ENCODE measurements around the gene RFX3.

Gene RFX3

GRCh38 chr9:3506164-3506563 is 19.6 kb downstream of the RFX3 start:
- no peak for TF ChIP-seq GATA2 (IDR thresholded peaks at IDR 0.05; ENCODE audit: low read depth, low read length)
- no peak for TF ChIP-seq GATA3 (IDR thresholded peaks at IDR 0.05; ENCODE audit: low read depth, low read length)

GRCh38 chr9:3502560-3503398 is 23.0 kb downstream of the RFX3 start:
- no peak for TF ChIP-seq GATA3 (IDR thresholded peaks at IDR 0.05; ENCODE audit: low read depth, low read length)
- no peak for TF ChIP-seq GATA2 (IDR thresholded peaks at IDR 0.05; ENCODE audit: low read depth, low read length)

DNA sequence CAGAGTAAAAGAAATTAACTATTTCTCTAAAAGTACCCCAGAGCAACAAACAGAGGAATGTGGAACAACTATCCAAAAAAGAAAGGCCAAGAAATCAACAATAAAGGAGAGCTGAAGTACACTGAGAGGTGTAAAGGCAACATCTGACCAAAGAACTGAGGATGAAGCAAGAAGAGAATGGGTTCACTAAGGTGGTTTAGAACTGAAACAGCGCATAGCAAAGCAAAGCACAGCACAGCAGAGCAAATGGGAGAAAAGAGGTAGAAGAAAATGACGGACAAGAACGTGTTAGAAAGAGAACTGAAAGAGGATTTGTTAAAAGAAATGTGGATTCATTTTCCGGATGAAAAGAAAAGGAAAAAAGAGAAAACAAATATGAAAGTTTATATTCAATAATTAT is 25.8 kb downstream of the RFX3 start:
- TF ChIP-seq GATA3 (IDR thresholded peaks at IDR 0.05; ENCODE audit: low read depth, low read length) (no peak), GATA2 (IDR thresholded peaks at IDR 0.05; ENCODE audit: low read depth, low read length) (no peak)

GRCh38 chr9:3498691-3499090 is 27.1 kb downstream of the RFX3 start:
- no peak for TF ChIP-seq GATA2 (IDR thresholded peaks at IDR 0.05; ENCODE audit: low read depth, low read length)
- TF ChIP-seq GATA3 (IDR thresholded peaks at IDR 0.05; ENCODE audit: low read depth, low read length) = no peak

DNA sequence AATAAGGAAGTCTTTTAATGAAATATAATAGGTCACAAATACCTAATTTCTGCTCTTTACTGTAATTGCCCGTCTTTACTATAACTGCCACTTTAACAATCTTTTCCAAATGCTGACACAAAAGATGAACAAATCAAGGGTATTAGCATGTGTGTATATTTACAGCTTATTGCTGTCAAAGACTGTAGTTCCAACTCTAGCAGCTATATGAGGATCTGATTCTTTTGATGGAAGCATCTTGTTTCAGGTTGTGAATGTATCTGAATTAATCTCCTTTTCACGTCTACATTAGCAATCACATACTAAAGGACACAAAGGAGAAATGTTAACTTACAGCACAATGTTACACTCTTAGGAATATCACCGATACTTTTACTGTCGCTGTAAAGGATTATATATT is 27.9 kb downstream of the RFX3 start:
- no peak for TF ChIP-seq GATA3 (IDR thresholded peaks at IDR 0.05; ENCODE audit: low read depth, low read length)
- no peak for TF ChIP-seq GATA2 (IDR thresholded peaks at IDR 0.05; ENCODE audit: low read depth, low read length)

DNA sequence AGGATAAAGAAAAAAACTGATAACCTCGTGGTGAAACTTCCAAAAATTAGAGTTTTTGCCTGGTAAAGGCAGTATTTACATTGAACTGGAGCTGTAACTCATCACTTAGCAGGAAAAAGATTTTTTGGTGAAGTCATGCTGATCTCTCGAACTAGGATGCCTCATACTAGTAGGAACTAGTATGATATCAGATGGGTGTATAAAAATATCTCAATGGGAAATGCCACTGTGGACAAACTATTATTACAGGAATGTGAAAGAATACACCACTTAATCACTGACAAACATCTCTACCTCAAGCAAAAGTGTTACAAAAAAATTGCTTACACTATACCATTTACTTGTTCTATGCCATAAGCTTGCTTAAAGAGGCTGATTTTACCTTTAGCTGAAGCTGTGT is 28.4 kb downstream of the RFX3 start:
- TF ChIP-seq GATA2 (IDR thresholded peaks at IDR 0.05; ENCODE audit: low read depth, low read length) = no peak
- TF ChIP-seq GATA3 (IDR thresholded peaks at IDR 0.05; ENCODE audit: low read depth, low read length) = no peak

GRCh38 chr9:3495855-3496254 is 29.9 kb downstream of the RFX3 start:
- TF ChIP-seq GATA3 (IDR thresholded peaks at IDR 0.05; ENCODE audit: low read depth, low read length) (no peak), GATA2 (IDR thresholded peaks at IDR 0.05; ENCODE audit: low read depth, low read length) (no peak)

GRCh38 chr9:3492214-3492613 is 33.6 kb downstream of the RFX3 start:
- TF ChIP-seq GATA3 (IDR thresholded peaks at IDR 0.05; ENCODE audit: low read depth, low read length) (no peak), GATA2 (IDR thresholded peaks at IDR 0.05; ENCODE audit: low read depth, low read length) (no peak)

GRCh38 chr9:3491450-3491849 is 34.4 kb downstream of the RFX3 start:
- TF ChIP-seq GATA3 (IDR thresholded peaks at IDR 0.05; ENCODE audit: low read depth, low read length) = no peak

DNA sequence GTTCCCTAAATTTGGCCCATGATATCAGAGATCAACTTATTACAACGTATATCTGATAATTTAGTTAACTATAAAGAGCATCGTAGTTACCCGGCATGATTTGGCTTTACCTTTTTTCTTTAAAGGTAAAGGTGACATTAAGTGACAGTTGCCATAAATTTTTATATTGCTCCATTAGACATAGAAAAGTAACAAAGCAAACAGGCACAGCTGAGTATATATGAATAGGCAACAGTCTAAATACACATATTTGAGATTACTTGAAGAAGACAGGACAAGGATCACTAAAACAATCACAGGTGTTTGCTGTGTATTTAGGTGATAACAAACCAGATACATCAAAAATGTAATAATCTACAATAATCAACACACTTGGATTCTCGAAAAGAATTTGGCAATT is 34.8 kb downstream of the RFX3 start:
- TF ChIP-seq GATA2 (IDR thresholded peaks at IDR 0.05; ENCODE audit: low read depth, low read length) (no peak), GATA3 (IDR thresholded peaks at IDR 0.05; ENCODE audit: low read depth, low read length) (no peak)

- TF ChIP-seq GATA3 (IDR thresholded peaks at IDR 0.05; ENCODE audit: low read depth, low read length) (no peak), GATA2 (IDR thresholded peaks at IDR 0.05; ENCODE audit: low read depth, low read length) (no peak)
Measured at GRCh38 chr9:3482578-3482977, 43.2 kb downstream of the RFX3 start.

- no peak for TF ChIP-seq GATA2 (IDR thresholded peaks at IDR 0.05; ENCODE audit: low read depth, low read length)
- no peak for TF ChIP-seq GATA3 (IDR thresholded peaks at IDR 0.05; ENCODE audit: low read depth, low read length)
Measured at GRCh38 chr9:3480353-3480655, 45.5 kb downstream of the RFX3 start.

GRCh38 chr9:3479514-3480352 is 46.1 kb downstream of the RFX3 start:
- TF ChIP-seq GATA3 (IDR thresholded peaks at IDR 0.05; ENCODE audit: low read depth, low read length) = no peak

DNA sequence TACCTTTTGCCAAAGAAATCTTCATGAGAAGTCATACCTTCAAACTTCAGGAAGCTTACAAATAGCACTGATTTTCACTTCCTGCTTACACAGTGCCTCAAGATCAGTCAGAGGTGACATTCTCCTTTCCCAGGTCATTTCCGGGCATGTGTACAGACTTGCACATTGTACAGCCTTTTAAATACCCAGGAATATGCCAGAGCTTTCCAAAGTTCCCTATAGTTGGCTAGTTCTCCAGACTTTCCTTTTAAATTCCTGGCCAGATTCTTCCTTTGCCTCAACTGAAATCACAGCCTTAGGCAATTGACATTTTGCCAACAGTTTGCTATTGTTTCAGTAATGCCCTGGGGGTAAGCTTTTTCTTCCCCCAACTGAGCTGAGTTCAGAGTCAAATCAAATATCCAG is 47.2 kb downstream of the RFX3 start:
- no peak for TF ChIP-seq GATA3 (IDR thresholded peaks at IDR 0.05; ENCODE audit: low read depth, low read length)
- TF ChIP-seq GATA2 (IDR thresholded peaks at IDR 0.05; ENCODE audit: low read depth, low read length) = no peak

GRCh38 chr9:3477236-3477834 is 48.5 kb downstream of the RFX3 start:
- no peak for TF ChIP-seq GATA3 (IDR thresholded peaks at IDR 0.05; ENCODE audit: low read depth, low read length)
- no peak for TF ChIP-seq GATA2 (IDR thresholded peaks at IDR 0.05; ENCODE audit: low read depth, low read length)
